Gastroesophageal sphincter (tissue), 3 donors: Measurements from ENCODE around the gene PPP1R3D.
"Not testable (repeated sequence)": the region's sequence is repeated elsewhere in the genome, so short reads cannot be mapped to it uniquely, and the experiment has no call there.

ENCODE experiments used
- CTCF ChIP-seq, 4 experiments: fragments of 200-600 bp in 2 of 4; fragments of 450-650 bp in 2 of 4; sonication (generic) in 1 of 4; IDR thresholded peaks; one replicate each; pipeline ENCODE4 v1.5.1; 2017 to 2019; ENCODE audit warnings: antibody characterized with exemption in 4 of 4, mild to moderate bottlenecking in 2 of 4, moderate library complexity in 2 of 4
- POLR2A ChIP-seq, 2 donors: fragments of 450-650 bp; IDR thresholded peaks; one replicate each; pipeline ENCODE4 v1.6.1; 2017; ENCODE audit warnings: antibody characterized with exemption in 2 of 2, mild to moderate bottlenecking in 2 of 2, moderate library complexity in 1 of 2
- POLR2AphosphoS5 ChIP-seq: sonication (generic); formaldehyde crosslinking; IDR thresholded peaks from one replicate; pipeline ENCODE4 v1.6.1; 2017; ENCODE audit warnings: antibody characterized with exemption

- not testable (repeated sequence) for TF ChIP-seq POLR2AphosphoS5; CTCF (IDR thresholded peaks at IDR 0.05); POLR2A (IDR thresholded peaks at IDR 0.05)
Observed at GRCh38 chr20:59890035-59890434, 50.1 kb downstream of the PPP1R3D start.
